Inflammatory macrophage (primary cell): Measurements from ENCODE around the gene ABCC8.
A peak's percentile ranks its signal among the peaks of the same experiment; 100 is the strongest.

ENCODE experiments used
- DNase-seq, 2 donors: peaks; one replicate each; pipeline ENCODE4 v3.0.0-alpha.2; 2020 to 2022

Gene ABCC8

DNA sequence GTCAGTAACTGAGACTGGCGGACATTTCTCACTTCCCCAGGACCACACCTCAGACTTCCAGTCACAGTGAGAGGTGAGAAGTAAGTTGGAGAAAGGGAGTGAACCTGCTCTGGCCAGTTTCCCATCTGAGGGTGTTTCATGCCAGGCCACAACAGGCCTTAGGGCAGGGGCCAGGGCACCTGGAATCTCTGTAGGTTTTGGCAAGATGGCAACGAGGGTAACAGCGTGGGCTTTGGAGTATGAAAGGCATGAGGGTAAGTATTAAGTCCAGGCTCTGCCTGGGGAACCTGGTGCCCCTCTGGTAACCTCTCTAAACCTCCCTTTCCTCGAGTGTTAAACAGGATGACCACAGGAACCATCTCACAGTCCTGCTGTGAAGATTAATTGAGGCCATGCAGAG is 28.5 kb upstream of the ABCC8 start:
- DNase-seq, result no peak

- DNase-seq, result peak; percentile 66 to 83
These were observed 27.9 kb upstream of the ABCC8 start for GRCh38 chr11:17504330-17505107.

DNA sequence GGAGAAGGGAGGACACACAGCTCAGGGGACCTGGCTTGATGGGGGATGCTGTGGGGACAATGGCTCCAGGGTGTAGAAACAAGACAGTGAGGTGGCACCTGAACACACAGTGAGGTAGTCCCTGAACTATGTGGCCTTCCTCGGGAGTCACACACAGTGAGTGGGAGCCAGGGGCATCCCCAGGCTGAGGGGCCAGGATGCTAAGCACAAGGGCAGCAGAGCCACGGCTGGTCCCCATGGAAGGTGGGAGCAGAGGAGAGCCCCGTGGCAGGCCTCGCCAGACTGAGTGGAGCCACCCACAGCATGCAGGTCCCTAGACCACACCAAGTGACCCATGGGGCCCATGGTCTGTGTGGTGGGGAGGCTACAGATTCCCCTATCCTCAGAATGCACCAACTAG is 26.0 kb upstream of the ABCC8 start:
- DNase-seq, result no peak

DNA sequence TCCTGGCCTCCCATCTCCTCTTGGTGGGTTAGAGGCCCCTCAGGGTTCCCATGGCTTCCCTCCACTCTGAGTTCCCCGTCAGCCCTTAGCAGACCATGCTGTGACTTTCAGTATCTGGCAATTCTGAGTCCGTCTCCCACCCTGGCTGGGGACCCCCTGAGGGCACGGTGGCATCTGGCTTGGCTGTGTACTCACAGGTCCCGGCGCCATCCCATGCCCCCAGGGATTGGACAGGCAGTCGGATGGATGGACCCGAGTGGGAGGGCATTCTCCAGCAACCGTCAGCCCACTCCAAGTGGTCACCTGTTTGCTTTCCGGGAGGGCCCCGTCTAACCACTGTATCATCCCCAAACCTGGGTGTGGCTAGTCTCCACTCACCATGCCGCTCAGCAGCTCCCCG is 24.0 kb upstream of the ABCC8 start:
- DNase-seq, result no peak

DNA sequence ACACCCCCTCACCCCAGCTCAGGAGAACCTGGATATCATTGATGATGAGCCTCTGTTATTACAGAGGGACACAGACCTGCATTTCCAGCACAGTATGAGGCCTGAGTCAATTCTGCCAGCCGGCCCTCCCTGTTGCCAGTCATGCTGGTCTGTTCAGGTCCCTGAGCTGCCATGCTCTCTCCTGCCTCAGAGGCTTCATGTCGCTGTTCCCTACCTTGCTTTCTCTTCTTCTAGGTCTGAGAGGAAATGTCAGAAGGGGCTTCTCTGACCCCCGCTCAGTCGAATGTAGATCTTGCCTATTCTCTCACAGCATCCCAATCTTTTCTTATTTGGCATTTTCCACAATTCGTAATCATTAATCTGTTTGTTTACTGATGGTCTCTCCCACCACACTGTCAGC is 21.8 kb upstream of the ABCC8 start:
- DNase-seq, result no peak

DNA sequence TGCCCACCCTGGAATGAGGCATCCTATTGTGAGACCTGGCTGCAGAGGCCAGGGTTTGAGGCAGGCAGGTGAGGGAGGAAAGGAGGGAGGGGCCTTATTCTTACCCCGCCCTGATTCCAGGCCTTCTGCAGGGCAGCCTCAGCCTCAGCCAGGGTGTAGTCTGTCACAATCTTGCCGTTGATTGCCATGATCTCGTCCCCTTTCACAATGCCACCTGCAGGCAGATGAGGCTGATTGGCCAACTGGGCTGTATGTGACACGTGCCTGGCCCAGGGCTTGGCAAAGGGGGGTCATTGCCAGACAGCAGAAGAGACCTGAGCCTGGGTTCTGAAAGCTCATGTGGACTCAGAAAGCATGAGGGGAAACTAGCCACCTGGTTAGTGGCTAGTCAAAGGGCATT is 21.4 kb upstream of the ABCC8 start:
- no peak for DNase-seq

DNA sequence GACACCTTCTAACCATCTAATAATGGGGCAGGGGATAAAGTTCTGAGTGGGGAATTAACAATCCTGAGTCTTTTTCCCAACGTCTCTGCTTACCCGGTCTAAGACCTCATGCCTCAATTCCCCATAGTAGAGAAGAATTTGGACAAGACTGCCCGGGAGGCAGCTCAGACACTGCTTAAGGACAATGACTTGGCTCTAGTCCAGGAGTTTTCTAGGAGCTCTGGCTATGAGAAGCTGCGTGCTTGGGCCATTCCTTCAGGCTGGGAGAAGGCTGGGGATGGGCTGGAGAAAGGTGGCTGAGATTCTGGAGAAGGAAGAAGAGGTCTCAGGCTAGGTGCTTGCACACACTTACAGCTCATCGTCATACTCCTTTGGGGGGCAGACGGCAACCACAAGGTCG is 19.8 kb upstream of the ABCC8 start:
- no peak for DNase-seq

GRCh38 chr11:17494019-17494418 is 17.4 kb upstream of the ABCC8 start:
- no peak for DNase-seq

DNA sequence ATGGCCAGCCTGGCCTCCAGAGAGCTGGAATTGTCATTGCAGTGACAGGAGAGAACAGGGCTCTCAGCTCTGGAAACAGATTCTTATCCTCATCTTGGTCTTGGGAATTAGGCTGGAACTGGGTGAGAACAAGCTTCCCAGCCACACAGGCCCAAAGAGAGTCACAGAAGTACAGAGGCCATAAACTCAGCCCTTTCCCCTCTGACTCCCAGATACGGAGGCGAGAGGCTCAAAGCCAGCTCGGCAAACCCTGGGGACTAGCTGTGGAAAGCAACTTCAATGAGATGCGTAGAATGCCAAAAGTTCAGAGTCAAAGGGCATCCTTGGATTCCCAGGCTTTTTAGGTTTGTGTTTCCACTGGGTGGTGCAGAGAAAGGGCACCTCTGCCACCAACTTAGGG is 14.3 kb upstream of the ABCC8 start:
- no peak for DNase-seq

DNA sequence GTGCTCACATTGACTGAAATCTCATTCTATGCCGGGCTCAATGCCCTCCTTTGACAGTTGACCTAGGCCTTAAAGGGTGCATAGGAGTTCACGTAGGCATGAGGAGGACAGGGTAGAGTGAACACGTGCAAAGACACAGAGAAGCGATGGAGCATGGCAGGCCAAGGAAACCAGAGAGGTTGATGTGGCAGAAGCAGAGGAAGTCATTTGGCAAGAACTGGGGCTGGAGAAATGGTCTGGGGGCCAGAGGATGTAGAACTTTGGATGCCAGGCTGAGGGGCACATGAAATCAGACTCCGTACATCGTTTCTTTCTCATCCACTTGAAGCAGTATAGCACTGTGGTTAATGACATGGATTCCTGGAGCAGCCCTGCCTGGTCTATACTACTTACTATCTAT is 13.6 kb upstream of the ABCC8 start:
- DNase-seq, result no peak

DNA sequence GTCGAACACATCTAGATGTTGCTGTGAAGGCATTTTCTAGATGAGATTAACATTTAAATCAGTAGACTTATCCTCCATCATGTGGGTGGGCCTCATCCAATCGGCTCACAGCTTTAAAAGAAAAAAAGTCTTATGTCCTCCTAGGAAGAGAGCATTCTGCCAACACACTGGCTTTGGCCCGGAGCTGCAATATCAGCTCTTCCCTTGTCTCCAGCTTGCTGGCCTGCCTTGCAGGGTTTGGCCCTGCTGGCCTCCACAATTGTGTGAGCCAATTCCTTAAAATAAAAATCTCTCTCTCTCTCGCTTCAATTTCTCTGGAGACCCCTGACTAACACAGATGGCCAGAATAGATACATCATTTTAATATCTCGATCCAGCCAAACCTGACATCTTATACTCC is 13.1 kb upstream of the ABCC8 start:
- no peak for DNase-seq

DNA sequence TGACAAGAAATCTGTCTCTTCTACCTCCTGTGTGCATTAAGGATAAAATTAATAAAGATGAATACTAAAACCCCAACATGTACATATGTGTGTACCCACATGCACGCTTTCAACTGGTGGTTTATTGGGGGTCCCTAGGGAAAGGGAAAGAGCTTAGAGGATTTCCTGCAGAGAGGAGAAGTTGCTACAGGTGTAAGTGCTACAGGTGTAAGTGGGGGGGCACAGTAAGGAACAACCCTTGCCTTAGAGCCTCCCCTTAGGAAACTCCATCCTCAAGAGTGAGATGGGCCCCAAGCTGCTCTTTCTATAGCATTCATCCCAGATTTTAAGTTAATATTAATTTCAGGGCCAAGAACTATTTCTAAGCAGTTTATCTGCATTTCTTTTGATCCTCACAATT is 11.9 kb upstream of the ABCC8 start:
- DNase-seq, result no peak

- DNase-seq, result no peak
These were observed 10.0 kb upstream of the ABCC8 start for GRCh38 chr11:17486646-17487045.

DNA sequence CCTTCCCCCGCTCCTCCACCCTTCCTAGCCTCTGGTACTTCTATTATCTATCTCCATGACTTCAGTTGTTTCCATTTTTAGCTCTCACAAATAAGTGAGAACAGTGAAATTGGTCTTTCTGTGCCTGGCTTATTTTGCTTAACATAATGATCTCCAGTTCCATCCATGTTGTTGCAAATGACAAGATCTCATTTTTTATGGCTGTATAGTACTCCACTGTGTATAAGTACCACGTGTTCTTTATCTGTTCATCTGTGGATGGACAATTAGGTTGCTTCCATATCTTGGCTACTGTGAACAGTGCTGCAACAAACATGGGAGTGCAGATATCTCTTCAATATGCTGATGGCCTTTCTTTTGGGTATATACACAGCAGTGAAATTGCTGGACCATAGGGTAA is 6.9 kb upstream of the ABCC8 start:
- DNase-seq, result no peak

DNA sequence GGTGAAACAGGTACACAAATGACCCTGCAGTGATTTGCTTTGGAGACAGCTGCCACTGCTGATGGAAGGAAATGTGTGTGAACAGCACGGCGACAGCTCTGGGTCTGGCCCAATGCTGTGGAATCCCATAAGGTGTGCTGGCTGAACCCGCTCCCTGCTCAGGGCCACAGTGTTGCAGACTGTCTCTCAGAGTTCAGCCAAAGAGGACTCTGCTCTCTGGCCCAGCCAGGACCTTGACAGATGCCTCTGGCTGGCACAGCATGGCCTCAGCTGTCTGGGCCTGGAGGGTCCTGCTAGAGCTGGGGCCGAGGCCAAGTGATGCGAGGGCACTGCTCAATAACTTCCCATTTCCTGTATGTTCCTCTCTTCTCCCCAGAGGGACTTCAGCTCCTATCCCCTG is 5.3 kb upstream of the ABCC8 start:
- no peak for DNase-seq

DNA sequence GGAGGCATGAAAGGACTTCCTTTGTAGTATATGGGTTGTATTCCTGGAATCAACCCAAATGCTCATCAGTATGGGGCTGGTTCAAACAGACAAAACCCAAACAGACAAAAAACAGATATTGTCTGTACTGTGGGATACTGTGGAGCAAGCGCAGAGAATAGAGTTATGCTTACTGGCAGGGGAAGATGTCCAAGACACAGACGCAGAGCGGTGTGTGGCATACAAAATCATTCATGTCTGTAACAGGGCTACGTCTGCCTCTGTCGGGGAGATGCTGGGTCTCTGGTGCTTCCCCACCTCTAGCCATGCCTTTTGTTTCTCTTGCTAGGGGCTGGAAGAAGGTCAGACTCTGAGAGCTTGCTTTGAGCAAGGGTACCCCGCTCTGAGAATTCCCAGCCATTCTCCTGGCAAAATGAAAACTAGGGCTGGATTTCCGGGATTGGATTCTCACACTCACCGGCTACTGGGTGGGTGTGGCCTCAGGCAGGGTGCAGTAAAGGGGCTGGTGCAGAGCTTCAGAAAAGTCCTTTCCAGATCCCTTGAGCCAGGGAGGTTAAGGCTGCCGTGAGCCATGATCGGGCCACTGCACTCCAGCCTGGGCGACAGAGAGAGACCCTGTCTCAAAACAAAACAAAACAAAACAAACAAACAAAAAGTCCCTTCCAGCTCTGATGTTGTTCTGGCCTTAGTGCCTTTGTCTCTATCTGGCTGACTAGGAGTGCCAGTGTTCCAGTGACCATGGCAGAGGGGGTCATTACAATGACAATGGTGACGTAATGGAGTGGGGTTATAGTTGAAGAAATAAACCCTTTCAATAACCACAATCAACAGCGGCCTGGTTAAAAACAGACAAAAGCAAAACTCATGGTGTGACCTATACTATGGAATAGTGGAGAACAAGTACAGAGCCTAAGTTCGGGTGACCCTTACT is 2.9 kb upstream of the ABCC8 start:
- no peak for DNase-seq

- DNase-seq, result no peak
These were observed 1.4 kb upstream of the ABCC8 start for GRCh38 chr11:17478070-17478469.

GRCh38 chr11:17477361-17477760 is 716 bp upstream of the ABCC8 start:
- no peak for DNase-seq

DNA sequence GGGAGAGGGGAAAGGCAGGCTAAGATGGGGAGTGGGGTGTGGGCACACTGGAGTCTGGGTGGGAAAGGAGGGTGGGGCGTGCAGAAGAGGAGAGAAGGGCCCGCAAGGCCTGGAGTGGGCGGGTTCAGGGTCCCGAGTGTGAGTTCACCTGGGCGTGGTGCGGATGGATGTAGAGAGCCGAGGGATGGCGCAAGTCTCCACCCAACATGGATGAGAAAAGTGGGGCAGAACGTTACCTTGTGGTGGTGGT is 364 bp upstream of the ABCC8 start:
- DNase-seq, result no peak

- DNase-seq, result no peak
These were observed 854 bp downstream of the ABCC8 start for GRCh38 chr11:17475666-17476316.

GRCh38 chr11:17473071-17473744 is 3.4 kb downstream of the ABCC8 start:
- no peak for DNase-seq

- no peak for DNase-seq
These were observed 4.2 kb downstream of the ABCC8 start for GRCh38 chr11:17472467-17472866.

- no peak for DNase-seq
These were observed 5.1 kb downstream of the ABCC8 start for GRCh38 chr11:17471501-17471900.
